Smooth muscle cell of the umbilical artery (primary cell): ENCODE data around the gene RPS6KL1. TPM values are rescaled to one million over a fixed set of nuclear protein-coding genes. Genes with fewer than 3 reads are reported as not detected.

Experiments
- total RNA-seq: library from RNA; depleted of rRNA; stranded (reverse); fragments of >200 nt; gene quantifications from 2 replicates; pipeline ENCODE4 v1.2.3, GENCODE V29; 2014

RPS6KL1 gene
- 0.59 and 1.3 TPM in 2 replicates for total RNA-seq

GRCh38 chr14:74922752-74923401 is at the start of gene RPS6KL1:
Gene RPS6KL1 (minus strand): TSS chr14:74923260. CDS start chr14:74921541, 1,719 bp downstream.

GRCh38 chr14:74955229-74956026 is 32.4 kb upstream of the RPS6KL1 start, which contains the start of gene PGF:
Gene PGF (minus strand): TSS chr14:74955597. CDS start chr14:74955242, 355 bp downstream.

GRCh38 chr14:74881431-74882102 is 41.5 kb downstream of the RPS6KL1 start, which contains the start of gene DLST:
Gene DLST (plus strand): TSS chr14:74881916. CDS start chr14:74881954, 38 bp downstream.

GRCh38 chr14:74875941-74876913 is 46.8 kb downstream of the RPS6KL1 start, which contains the start of gene PROX2:
Gene PROX2 (minus strand): TSS chr14:74876145. CDS start chr14:74863834, 12,311 bp downstream.

Other genes starting within 250 kb of the RPS6KL1 start
- gene AREL1, start 210.2 kb downstream of the RPS6KL1 start, total RNA-seq = 30.6 and 41.5 TPM in 2 replicates
- 46.3 and 77.0 TPM in 2 replicates for gene FCF1, start 210.1 kb downstream of the RPS6KL1 start, total RNA-seq
- gene YLPM1, start 159.9 kb downstream of the RPS6KL1 start, total RNA-seq = 38.0 and 56.0 TPM in 2 replicates
- not detected in 2 replicates for gene PROX2, start 47.1 kb downstream of the RPS6KL1 start, total RNA-seq
- 59.7 and 95.5 TPM in 2 replicates for gene DLST, start 41.3 kb downstream of the RPS6KL1 start, total RNA-seq
- gene PGF, start 32.3 kb upstream of the RPS6KL1 start, total RNA-seq = 0.60 and 1.5 TPM in 2 replicates
- gene EIF2B2, start 79.7 kb upstream of the RPS6KL1 start, total RNA-seq = 31.8 and 50.7 TPM in 2 replicates
- 20.0 and 25.8 TPM in 2 replicates for gene MLH3, start 128.2 kb upstream of the RPS6KL1 start, total RNA-seq
- gene ACYP1, start 140.8 kb upstream of the RPS6KL1 start, total RNA-seq = 7.4 and 11.4 TPM in 2 replicates
- 0.60 and 0.89 TPM in 2 replicates for gene ZC2HC1C, start 146.4 kb upstream of the RPS6KL1 start, total RNA-seq
- gene NEK9, start 203.8 kb upstream of the RPS6KL1 start, total RNA-seq = 58.5 and 73.6 TPM in 2 replicates